DOHH2 (cell line): Measurements from ENCODE around the gene BBS9.

Experiments
- CTCF ChIP-seq: fragments of 200-600 bp; sonication (generic); IDR thresholded peaks from one replicate; pipeline ENCODE4 v1.5.1; 2014; ENCODE audit warnings: antibody characterized with exemption, mild to moderate bottlenecking, low read depth, low read length; ENCODE audit not compliant: poor library complexity, severe bottlenecking
- EZH2phosphoT487 ChIP-seq: fragments of 200-600 bp; sonication (generic); IDR thresholded peaks from 2 replicates; pipeline ENCODE4 v1.6.1; 2017; ENCODE audit warnings: borderline replicate concordance, mild to moderate bottlenecking, antibody characterized with exemption, low read length, moderate library complexity, mixed read lengths

DNA sequence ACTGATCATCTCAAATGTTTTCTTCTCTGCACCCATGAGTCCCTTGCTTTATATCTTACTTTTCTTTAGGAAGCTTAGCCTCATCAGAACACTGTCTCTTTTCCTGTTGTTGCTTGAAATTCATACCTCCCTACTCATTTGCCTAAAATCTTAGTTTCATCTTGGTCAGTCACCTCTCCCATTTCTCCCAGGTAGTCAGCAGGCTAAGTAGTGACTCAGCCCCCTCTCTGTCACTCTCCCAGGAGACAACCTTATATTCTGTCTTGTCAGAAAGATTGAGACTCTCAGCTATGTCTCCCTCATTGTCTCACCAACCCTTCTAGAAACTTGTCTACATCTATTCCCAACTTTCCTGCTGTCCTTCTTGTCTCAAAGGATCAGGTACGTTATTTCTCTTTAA, 280.9 kb downstream of the BBS9 start:
- TF ChIP-seq CTCF (no peak), EZH2phosphoT487 (no peak)
